OCI-LY1 (cell line): ENCODE data around the gene SRBD1.

Source experiments
- EZH2 ChIP-seq: fragments of 200-600 bp; sonication (generic), shearing (Covaris generic); IDR thresholded peaks from 2 replicates; pipeline ENCODE4 v1.8.0; 2017; ENCODE audit warnings: borderline replicate concordance, mixed run types, mild to moderate bottlenecking, antibody characterized with exemption, low read length, moderate library complexity, mixed read lengths
- TF ChIP-seq, protein P1 (sequence below): fragments of 200-600 bp; sonication (generic), shearing (Covaris generic); IDR thresholded peaks from 2 replicates; pipeline ENCODE4 v1.5.1; 2017; ENCODE audit warnings: mild to moderate bottlenecking, antibody characterized with exemption, low read length, moderate library complexity, mixed read lengths

DNA sequence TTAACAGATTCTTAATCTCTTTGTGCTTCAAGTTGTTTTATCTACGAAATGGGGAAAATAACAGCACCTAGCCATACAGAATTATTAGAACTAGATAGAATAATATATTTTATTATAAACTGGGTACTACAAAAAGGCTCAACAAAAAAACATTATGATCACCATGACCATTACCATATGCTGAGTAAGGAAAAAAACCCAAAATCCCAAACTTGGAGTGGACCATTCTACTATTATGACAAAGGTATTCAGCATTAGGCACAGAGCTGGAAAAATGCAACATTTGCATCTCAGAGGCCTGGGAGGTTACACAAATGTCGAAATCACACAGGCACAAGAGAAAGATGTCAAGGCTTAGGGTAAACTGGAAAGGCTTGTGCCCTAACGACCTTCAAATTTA, 162.8 kb downstream of the SRBD1 start:
- TF ChIP-seq, protein P1, sequence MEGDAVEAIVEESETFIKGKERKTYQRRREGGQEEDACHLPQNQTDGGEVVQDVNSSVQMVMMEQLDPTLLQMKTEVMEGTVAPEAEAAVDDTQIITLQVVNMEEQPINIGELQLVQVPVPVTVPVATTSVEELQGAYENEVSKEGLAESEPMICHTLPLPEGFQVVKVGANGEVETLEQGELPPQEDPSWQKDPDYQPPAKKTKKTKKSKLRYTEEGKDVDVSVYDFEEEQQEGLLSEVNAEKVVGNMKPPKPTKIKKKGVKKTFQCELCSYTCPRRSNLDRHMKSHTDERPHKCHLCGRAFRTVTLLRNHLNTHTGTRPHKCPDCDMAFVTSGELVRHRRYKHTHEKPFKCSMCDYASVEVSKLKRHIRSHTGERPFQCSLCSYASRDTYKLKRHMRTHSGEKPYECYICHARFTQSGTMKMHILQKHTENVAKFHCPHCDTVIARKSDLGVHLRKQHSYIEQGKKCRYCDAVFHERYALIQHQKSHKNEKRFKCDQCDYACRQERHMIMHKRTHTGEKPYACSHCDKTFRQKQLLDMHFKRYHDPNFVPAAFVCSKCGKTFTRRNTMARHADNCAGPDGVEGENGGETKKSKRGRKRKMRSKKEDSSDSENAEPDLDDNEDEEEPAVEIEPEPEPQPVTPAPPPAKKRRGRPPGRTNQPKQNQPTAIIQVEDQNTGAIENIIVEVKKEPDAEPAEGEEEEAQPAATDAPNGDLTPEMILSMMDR: no peak
- TF ChIP-seq EZH2: no peak
